ENCODE measurements around the gene FIGNL2.

- TF ChIP-seq CTCF (IDR thresholded peaks at IDR 0.05) (no peak), POLR2A (IDR thresholded peaks at IDR 0.05) (no peak)
Measured at GRCh38 chr12:51793201-51793600, 55.3 kb downstream of the FIGNL2 start.

Measured in lower leg skin (tissue), 3 donors.